H9 (cell line): ENCODE measurements around the gene DDX20. TPM values are rescaled to one million over a fixed set of nuclear protein-coding genes. Genes with fewer than 3 reads are reported as not detected.

Experiments used
- DNase-seq: peaks from one replicate; pipeline ENCODE4 v3.0.0-alpha.2; 2017
- H2AFZ ChIP-seq: one replicate; pipeline ENCODE4 v1.6.1; 2013; ENCODE audit warnings: mild to moderate bottlenecking, low read length, control low read depth, moderate library complexity
- H2AK5ac ChIP-seq: 2 replicates; pipeline ENCODE4 v1.6.1; 2013; ENCODE audit warnings: low read length, control low read depth, mixed read lengths; ENCODE audit not compliant: insufficient read length
- H2BK120ac ChIP-seq: one replicate; pipeline ENCODE4 v1.6.1; 2013; ENCODE audit warnings: low read depth, mild to moderate bottlenecking, low read length, control low read depth, inconsistent platforms; ENCODE audit not compliant: poor library complexity, severe bottlenecking
- H2BK12ac ChIP-seq: 2 replicates; pipeline ENCODE4 v1.6.1; 2013; ENCODE audit warnings: low read length, control low read depth, mixed read lengths, low read depth; ENCODE audit not compliant: insufficient read length
- H2BK15ac ChIP-seq: 2 replicates; pipeline ENCODE4 v1.6.1; 2013; ENCODE audit warnings: low read depth, low read length, control low read depth
- H2BK20ac ChIP-seq: one replicate; pipeline ENCODE4 v1.6.1; 2013; ENCODE audit warnings: low read depth, mild to moderate bottlenecking, low read length, control low read depth, inconsistent platforms; ENCODE audit not compliant: poor library complexity, severe bottlenecking
- H2BK5ac ChIP-seq: 2 replicates; pipeline ENCODE4 v1.6.1; 2013; ENCODE audit warnings: low read length, control low read depth, mixed read lengths; ENCODE audit not compliant: insufficient read length
- H3K14ac ChIP-seq: 2 replicates; pipeline ENCODE4 v1.6.1; 2013; ENCODE audit warnings: low read length, control low read depth; ENCODE audit not compliant: insufficient read depth
- H3K18ac ChIP-seq: 2 replicates; pipeline ENCODE4 v1.6.1; 2013; ENCODE audit warnings: low read depth, mild to moderate bottlenecking, mixed read lengths, low read length, control low read depth; ENCODE audit not compliant: insufficient read length
- H3K23ac ChIP-seq: 2 replicates; pipeline ENCODE4 v1.6.1; 2013; ENCODE audit warnings: low read length, control low read depth, mixed read lengths, low read depth; ENCODE audit not compliant: insufficient read length
- H3K23me2 ChIP-seq: 2 replicates; pipeline ENCODE4 v1.6.1; 2013; ENCODE audit warnings: low read depth, mild to moderate bottlenecking, mixed read lengths, low read length, control low read depth; ENCODE audit not compliant: insufficient read length, poor library complexity, severe bottlenecking
- H3K27ac ChIP-seq: 2 replicates; pipeline ENCODE4 v1.5.1; 2013; ENCODE audit warnings: low read length, control low read depth, mixed read lengths, low read depth; ENCODE audit not compliant: insufficient read length
- H3K27me3 ChIP-seq: 2 replicates; pipeline ENCODE4 v1.6.1; 2013; ENCODE audit warnings: low read length, control low read depth, inconsistent platforms; ENCODE audit not compliant: insufficient read depth
- H3K4ac ChIP-seq: 2 replicates; pipeline ENCODE4 v1.6.1; 2013; ENCODE audit warnings: low read depth, mild to moderate bottlenecking, control low read depth, inconsistent platforms, low read length, moderate library complexity
- H3K4me1 ChIP-seq: 2 replicates; pipeline ENCODE4 v1.6.1; 2013; ENCODE audit warnings: low read length, control low read depth, inconsistent platforms; ENCODE audit not compliant: insufficient read depth
- H3K4me2 ChIP-seq: 2 replicates; pipeline ENCODE4 v1.6.1; 2013; ENCODE audit warnings: low read length, control low read depth, mixed read lengths; ENCODE audit not compliant: insufficient read length, insufficient read depth
- H3K56ac ChIP-seq: 2 replicates; pipeline ENCODE4 v1.6.1; 2013; ENCODE audit warnings: low read depth, mild to moderate bottlenecking, mixed read lengths, low read length, control low read depth; ENCODE audit not compliant: insufficient read length
- H3K79me1 ChIP-seq: 2 replicates; pipeline ENCODE4 v1.6.1; 2013; ENCODE audit warnings: low read depth, mild to moderate bottlenecking, moderate library complexity, low read length, control low read depth, inconsistent platforms; ENCODE audit not compliant: insufficient read depth, poor library complexity, severe bottlenecking
- H3K79me2 ChIP-seq: 2 replicates; pipeline ENCODE4 v1.6.1; 2013; ENCODE audit warnings: low read length, control low read depth, inconsistent platforms; ENCODE audit not compliant: insufficient read depth
- H3K9ac ChIP-seq: 2 replicates; pipeline ENCODE4 v1.6.1; 2013; ENCODE audit warnings: low read length, control low read depth, mixed read lengths; ENCODE audit not compliant: insufficient read length; ENCODE audit errors: extremely low read depth
- H3K9me3 ChIP-seq: one replicate; pipeline ENCODE4 v1.6.1; 2013; ENCODE audit warnings: low read depth, low read length, inconsistent platforms; ENCODE audit not compliant: control insufficient read depth
- H3T11ph ChIP-seq: one replicate; pipeline ENCODE4 v1.6.1; 2013; ENCODE audit warnings: mild to moderate bottlenecking, low read length, control low read depth, inconsistent platforms
- H4K20me1 ChIP-seq: one replicate; pipeline ENCODE4 v1.6.1; 2013; ENCODE audit not compliant: control insufficient read depth, insufficient read length, insufficient read depth
- H4K5ac ChIP-seq: 2 replicates; pipeline ENCODE4 v1.6.1; 2013; ENCODE audit warnings: low read depth, mild to moderate bottlenecking, mixed read lengths, low read length, control low read depth; ENCODE audit not compliant: insufficient read length
- H4K8ac ChIP-seq: replicated peaks from 2 replicates; pipeline ENCODE4 v1.6.1; 2013; ENCODE audit warnings: low read length, control low read depth, mixed read lengths, low read depth; ENCODE audit not compliant: insufficient read length
- H4K91ac ChIP-seq: 2 replicates; pipeline ENCODE4 v1.6.1; 2013; ENCODE audit warnings: low read depth, mild to moderate bottlenecking, moderate library complexity, mixed read lengths, low read length, control low read depth; ENCODE audit not compliant: insufficient read length
- H3K27ac Mint-ChIP-seq, 3 experiments: 2 replicates in 2 of 3; 3 replicates in 1 of 3; pipeline ENCODE4 v1.8.0; 2020 to 2021; ENCODE audit warnings: mixed read lengths in 3 of 3, mild to moderate bottlenecking in 1 of 3, moderate library complexity in 1 of 3
- H3K27me3 Mint-ChIP-seq: 2 replicates; pipeline ENCODE4 v1.8.0; 2021; ENCODE audit warnings: low read depth, mild to moderate bottlenecking, moderate library complexity, mixed read lengths
- H3K36me3 Mint-ChIP-seq, 3 experiments: 2 replicates in 2 of 3; 3 replicates in 1 of 3; pipeline ENCODE4 v1.8.0; 2020 to 2021; ENCODE audit warnings: low read depth in 3 of 3, mixed read lengths in 3 of 3; ENCODE audit not compliant: insufficient read depth in 1 of 3
- H3K4me1 Mint-ChIP-seq, 2 experiments: 2 replicates each; pipeline ENCODE4 v1.8.0; 2020; ENCODE audit warnings: mixed read lengths in 2 of 2
- H3K4me3 Mint-ChIP-seq, 2 experiments: 2 replicates in 1 of 2; 3 replicates in 1 of 2; pipeline ENCODE4 v1.8.0; 2020 to 2021; ENCODE audit warnings: mild to moderate bottlenecking in 2 of 2, mixed read lengths in 2 of 2, moderate library complexity in 1 of 2
- H3K9me3 Mint-ChIP-seq, 2 experiments: 2 replicates in 1 of 2; 3 replicates in 1 of 2; pipeline ENCODE4 v1.8.0; 2020; ENCODE audit warnings: mild to moderate bottlenecking in 2 of 2, mixed read lengths in 2 of 2, moderate library complexity in 1 of 2
- WGBS: extraction: QIAGEN DNeasy Blood & Tissue Kit; methylation state at CpG from one replicate; pipeline ENCODE4 v1.1.7; 2013; ENCODE audit warnings: missing lambda C conversion rate, low lambda C conversion rate, mixed read lengths; ENCODE audit not compliant: insufficient read length; ENCODE audit errors: extremely low coverage; 5-methylcytosine and 5-hydroxymethylcytosine counted together
- total RNA-seq: library from RNA; stranded (reverse); gene quantifications from 2 replicates; pipeline ENCODE4 v1.2.1, GENCODE V29; 2021
- TF ChIP-seq, protein P1 (sequence below): fragments of 200-600 bp; sonication (generic); conservative IDR thresholded peaks from 3 replicates; pipeline ENCODE4 v1.8.0; 2021; ENCODE audit warnings: antibody characterized with exemption, mild to moderate bottlenecking

DDX20 gene
- total RNA-seq, 1 experiment from 2014 or later: 38.3 TPM

DNA sequence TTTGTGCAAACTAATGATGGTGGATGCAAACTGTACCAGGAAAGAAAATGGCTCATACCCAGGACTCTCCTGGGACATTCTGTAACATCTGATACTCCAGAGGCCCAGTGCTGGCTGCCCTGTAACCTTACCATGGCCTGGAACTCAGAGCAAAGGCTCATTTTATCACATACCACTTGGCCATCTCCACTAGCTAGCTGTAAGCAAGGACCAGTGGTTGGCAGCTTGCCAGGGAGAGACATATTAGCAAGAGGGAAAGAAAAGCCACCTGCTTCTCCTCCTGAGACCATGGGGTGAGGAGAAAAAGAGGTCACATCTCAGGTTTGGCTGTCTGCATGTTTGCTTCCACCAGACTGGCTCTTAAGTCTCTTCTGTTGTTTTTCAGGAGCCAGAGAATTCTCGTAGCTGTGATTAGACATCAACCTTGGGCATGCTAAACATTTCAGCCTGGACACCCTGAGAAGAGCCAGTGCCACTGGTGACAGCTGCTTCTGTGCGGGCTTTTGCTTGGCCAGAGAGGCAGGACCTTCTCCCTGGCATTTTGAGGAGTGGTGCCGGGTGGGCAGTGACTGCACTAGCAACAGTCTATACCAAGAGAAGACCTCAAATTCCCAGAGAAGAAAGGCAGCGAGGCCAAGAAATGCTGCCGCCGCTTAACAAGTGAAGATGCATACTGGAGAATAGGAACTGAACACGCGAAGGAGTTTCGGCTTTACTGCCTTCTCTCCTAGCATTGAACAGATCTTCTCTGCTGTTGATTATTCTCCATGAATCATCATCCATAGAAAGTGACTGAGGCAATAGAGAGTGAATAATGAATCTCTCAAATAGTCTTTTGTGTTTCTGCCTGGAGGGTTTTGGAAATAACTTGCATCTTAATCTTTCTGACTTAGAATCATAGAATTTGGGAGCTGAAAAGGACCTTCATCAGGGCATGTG lies 9.8 kb upstream of the DDX20 start:
- no peak overlapping the region for H3K18ac ChIP-seq
- peaks cover 30% of the 10 kb centered on the region for H3K27me3 Mint-ChIP-seq

More for the DNA sequence above, 9.8 kb upstream of the DDX20 start:
- H3K27me3 ChIP-seq: no peaks in the 10 kb centered on the region
- H2BK15ac ChIP-seq: no peak overlapping the region
- no peaks in the 10 kb centered on the region for H3K23me2 ChIP-seq
- Mint-ChIP-seq H3K9me3 (no peaks in the 10 kb centered on the region; a peak in 2 of 5 replicates), H3K4me3 (no peak overlapping the region), H3K36me3 (no peaks in the 10 kb centered on the region; a peak in 1 of 7 replicates), H3K4me1 (peaks cover 27 to 32% of the 10 kb centered on the region in 2 experiments), H3K27ac (no peak overlapping the region)
- no peak overlapping the region for H2BK5ac ChIP-seq
- no peak overlapping the region for H2AK5ac ChIP-seq
- WGBS: no CpG with 5 or more reads among the region's 9 CpGs
- no peak overlapping the region for H2BK12ac ChIP-seq
- no peak overlapping the region for H3T11ph ChIP-seq
- no peak overlapping the region for H3K23ac ChIP-seq
- DNase-seq: no peak
- H2BK120ac ChIP-seq: no peak overlapping the region
- H4K91ac ChIP-seq: no peak overlapping the region
- H3K4ac ChIP-seq: no peak overlapping the region
- no peaks in the 10 kb centered on the region for H3K79me2 ChIP-seq
- H3K79me1 ChIP-seq: no peaks in the 10 kb centered on the region
- no peak overlapping the region for H4K8ac ChIP-seq
- H3K9me3 ChIP-seq: no peaks in the 10 kb centered on the region
- no peak overlapping the region for H3K56ac ChIP-seq
- TF ChIP-seq, protein P1, sequence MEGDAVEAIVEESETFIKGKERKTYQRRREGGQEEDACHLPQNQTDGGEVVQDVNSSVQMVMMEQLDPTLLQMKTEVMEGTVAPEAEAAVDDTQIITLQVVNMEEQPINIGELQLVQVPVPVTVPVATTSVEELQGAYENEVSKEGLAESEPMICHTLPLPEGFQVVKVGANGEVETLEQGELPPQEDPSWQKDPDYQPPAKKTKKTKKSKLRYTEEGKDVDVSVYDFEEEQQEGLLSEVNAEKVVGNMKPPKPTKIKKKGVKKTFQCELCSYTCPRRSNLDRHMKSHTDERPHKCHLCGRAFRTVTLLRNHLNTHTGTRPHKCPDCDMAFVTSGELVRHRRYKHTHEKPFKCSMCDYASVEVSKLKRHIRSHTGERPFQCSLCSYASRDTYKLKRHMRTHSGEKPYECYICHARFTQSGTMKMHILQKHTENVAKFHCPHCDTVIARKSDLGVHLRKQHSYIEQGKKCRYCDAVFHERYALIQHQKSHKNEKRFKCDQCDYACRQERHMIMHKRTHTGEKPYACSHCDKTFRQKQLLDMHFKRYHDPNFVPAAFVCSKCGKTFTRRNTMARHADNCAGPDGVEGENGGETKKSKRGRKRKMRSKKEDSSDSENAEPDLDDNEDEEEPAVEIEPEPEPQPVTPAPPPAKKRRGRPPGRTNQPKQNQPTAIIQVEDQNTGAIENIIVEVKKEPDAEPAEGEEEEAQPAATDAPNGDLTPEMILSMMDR: no peak
- H2AFZ ChIP-seq: no peak overlapping the region
- no peaks in the 10 kb centered on the region for H4K20me1 ChIP-seq
- H4K5ac ChIP-seq: no peak overlapping the region
- no peak overlapping the region for H3K27ac ChIP-seq
- no peak overlapping the region for H3K9ac ChIP-seq
- peaks cover 6% of the 10 kb centered on the region; the same call in 1 of the 2 replicates for H3K4me1 ChIP-seq
- no peak overlapping the region for H3K4me2 ChIP-seq
- no peak overlapping the region for H2BK20ac ChIP-seq
- no peak overlapping the region for H3K14ac ChIP-seq
